ENCODE data around the gene EDDM3A.
"Not testable (repeated sequence)": the region's sequence is repeated elsewhere in the genome, so short reads cannot be mapped to it uniquely, and the experiment has no call there.

The EDDM3A gene

GRCh38 chr14:20733684-20734429 lies 11.8 kb upstream of the EDDM3A start:
- peak; percentile 15 for DNase-seq

- no peak for DNase-seq
These were observed 11.3 kb upstream of the EDDM3A start for GRCh38 chr14:20734430-20734806.

GRCh38 chr14:20738292-20738691 lies 7.4 kb upstream of the EDDM3A start:
- DNase-seq = not testable (repeated sequence)

- no peak for DNase-seq
These were observed 3.6 kb upstream of the EDDM3A start for GRCh38 chr14:20742132-20742531.

- DNase-seq = no peak
These were observed 2.1 kb upstream of the EDDM3A start for GRCh38 chr14:20743556-20743955.

GRCh38 chr14:20746566-20746965 lies 879 bp downstream of the EDDM3A start:
- DNase-seq = no peak

- DNase-seq = no peak
These were observed 2.8 kb downstream of the EDDM3A start for GRCh38 chr14:20748439-20748838.

- DNase-seq = no peak
These were observed 4.5 kb downstream of the EDDM3A start for GRCh38 chr14:20750194-20750593.

GRCh38 chr14:20751963-20752562 lies 6.4 kb downstream of the EDDM3A start:
- no peak for DNase-seq

GRCh38 chr14:20754308-20754707 lies 8.6 kb downstream of the EDDM3A start:
- no peak for DNase-seq

GRCh38 chr14:20755037-20755436 lies 9.3 kb downstream of the EDDM3A start:
- no peak for DNase-seq

GRCh38 chr14:20757965-20758364 lies 12.3 kb downstream of the EDDM3A start:
- no peak for DNase-seq

GRCh38 chr14:20759465-20759864 lies 13.8 kb downstream of the EDDM3A start:
- not testable (repeated sequence) for DNase-seq

- DNase-seq = no peak
These were observed 15.3 kb downstream of the EDDM3A start for GRCh38 chr14:20760950-20761349.

- DNase-seq = no peak
These were observed 22.9 kb downstream of the EDDM3A start for GRCh38 chr14:20768593-20768892.

- DNase-seq = no peak
These were observed 23.7 kb downstream of the EDDM3A start for GRCh38 chr14:20769421-20769820.

- DNase-seq = no peak
These were observed 27.0 kb downstream of the EDDM3A start for GRCh38 chr14:20772650-20773049.

- DNase-seq = no peak
These were observed 28.7 kb downstream of the EDDM3A start for GRCh38 chr14:20774258-20774824.

GRCh38 chr14:20775043-20775442 lies 29.4 kb downstream of the EDDM3A start:
- no peak for DNase-seq

- no peak for DNase-seq
These were observed 30.2 kb downstream of the EDDM3A start for GRCh38 chr14:20775901-20776300.

- DNase-seq = no peak
These were observed 36.1 kb downstream of the EDDM3A start for GRCh38 chr14:20781803-20782202.

- no peak for DNase-seq
These were observed 36.7 kb downstream of the EDDM3A start for GRCh38 chr14:20782280-20782890.

- no peak for DNase-seq
These were observed 41.3 kb downstream of the EDDM3A start for GRCh38 chr14:20787025-20787424.

- no peak for DNase-seq
These were observed 43.6 kb downstream of the EDDM3A start for GRCh38 chr14:20789230-20789813.

All from retina (tissue), 1 donor.